CD4-positive, alpha-beta T cell treated with Interleukin-6 for 4 hours (primary cell): ENCODE data around the gene MCTP1.
"Not testable (repeated sequence)": the region's sequence is repeated elsewhere in the genome, so short reads cannot be mapped to it uniquely, and the experiment has no call there.

ENCODE experiments used
- DNase-seq: peaks from one replicate; pipeline ENCODE4 v3.0.0-alpha.2; 2020; ENCODE audit warnings: mixed read lengths

MCTP1 gene

GRCh38 chr5:95022967-95023695 is 261.8 kb downstream of the MCTP1 start:
- no peak for DNase-seq

- DNase-seq = no peak
Observed at GRCh38 chr5:95020345-95020744, 264.5 kb downstream of the MCTP1 start.

GRCh38 chr5:95018946-95019345 is 265.9 kb downstream of the MCTP1 start:
- no peak for DNase-seq

- DNase-seq = no peak
Observed at GRCh38 chr5:95018511-95018910, 266.4 kb downstream of the MCTP1 start.

- no peak for DNase-seq
Observed at GRCh38 chr5:95009812-95010211, 275.1 kb downstream of the MCTP1 start.

- DNase-seq = no peak
Observed at GRCh38 chr5:95007921-95008597, 276.8 kb downstream of the MCTP1 start.

GRCh38 chr5:95005811-95006210 is 279.1 kb downstream of the MCTP1 start:
- DNase-seq = no peak

- no peak for DNase-seq
Observed at GRCh38 chr5:94998670-94999069, 286.2 kb downstream of the MCTP1 start.

- not testable (repeated sequence) for DNase-seq
Observed at GRCh38 chr5:94994537-94994936, 290.4 kb downstream of the MCTP1 start.

- DNase-seq = no peak
Observed at GRCh38 chr5:94993491-94993890, 291.4 kb downstream of the MCTP1 start.

- DNase-seq = no peak
Observed at GRCh38 chr5:94992325-94992724, 292.6 kb downstream of the MCTP1 start.

- no peak for DNase-seq
Observed at GRCh38 chr5:94983861-94984535, 300.9 kb downstream of the MCTP1 start.

- DNase-seq = no peak
Observed at GRCh38 chr5:94977437-94977836, 307.5 kb downstream of the MCTP1 start.

GRCh38 chr5:94976853-94977252 is 308.0 kb downstream of the MCTP1 start:
- DNase-seq = no peak

GRCh38 chr5:94972268-94972667 is 312.6 kb downstream of the MCTP1 start:
- no peak for DNase-seq

GRCh38 chr5:94969174-94969573 is 315.7 kb downstream of the MCTP1 start:
- no peak for DNase-seq

- no peak for DNase-seq
Observed at GRCh38 chr5:94968507-94969095, 316.3 kb downstream of the MCTP1 start.

GRCh38 chr5:94967525-94967924 is 317.4 kb downstream of the MCTP1 start:
- DNase-seq = no peak

GRCh38 chr5:94959279-94959678 is 325.6 kb downstream of the MCTP1 start:
- not testable (repeated sequence) for DNase-seq

- no peak for DNase-seq
Observed at GRCh38 chr5:94945656-94946055, 339.2 kb downstream of the MCTP1 start.

GRCh38 chr5:94944160-94944559 is 340.7 kb downstream of the MCTP1 start:
- no peak for DNase-seq

GRCh38 chr5:94941122-94941755 is 343.7 kb downstream of the MCTP1 start:
- no peak for DNase-seq

- no peak for DNase-seq
Observed at GRCh38 chr5:94932259-94932658, 352.6 kb downstream of the MCTP1 start.
